Epithelial cell of esophagus (primary cell): Measurements from ENCODE around the gene DAAM2.

Experiments used
- DNase-seq: peaks from one replicate; pipeline ENCODE4 v3.0.0; 2010; ENCODE audit warnings: low read depth
- H3K4me3 ChIP-seq: 2 replicates; pipeline ENCODE4 v1.5.1; 2011; ENCODE audit warnings: mild to moderate bottlenecking, low read length, control low read depth
- CTCF ChIP-seq: IDR thresholded peaks from 2 replicates; pipeline ENCODE4 v1.5.1; 2011; ENCODE audit warnings: low read depth, mild to moderate bottlenecking, low read length, control low read depth, inconsistent platforms; ENCODE audit not compliant: insufficient read depth; ENCODE audit errors: missing control alignments

Gene DAAM2

DNA sequence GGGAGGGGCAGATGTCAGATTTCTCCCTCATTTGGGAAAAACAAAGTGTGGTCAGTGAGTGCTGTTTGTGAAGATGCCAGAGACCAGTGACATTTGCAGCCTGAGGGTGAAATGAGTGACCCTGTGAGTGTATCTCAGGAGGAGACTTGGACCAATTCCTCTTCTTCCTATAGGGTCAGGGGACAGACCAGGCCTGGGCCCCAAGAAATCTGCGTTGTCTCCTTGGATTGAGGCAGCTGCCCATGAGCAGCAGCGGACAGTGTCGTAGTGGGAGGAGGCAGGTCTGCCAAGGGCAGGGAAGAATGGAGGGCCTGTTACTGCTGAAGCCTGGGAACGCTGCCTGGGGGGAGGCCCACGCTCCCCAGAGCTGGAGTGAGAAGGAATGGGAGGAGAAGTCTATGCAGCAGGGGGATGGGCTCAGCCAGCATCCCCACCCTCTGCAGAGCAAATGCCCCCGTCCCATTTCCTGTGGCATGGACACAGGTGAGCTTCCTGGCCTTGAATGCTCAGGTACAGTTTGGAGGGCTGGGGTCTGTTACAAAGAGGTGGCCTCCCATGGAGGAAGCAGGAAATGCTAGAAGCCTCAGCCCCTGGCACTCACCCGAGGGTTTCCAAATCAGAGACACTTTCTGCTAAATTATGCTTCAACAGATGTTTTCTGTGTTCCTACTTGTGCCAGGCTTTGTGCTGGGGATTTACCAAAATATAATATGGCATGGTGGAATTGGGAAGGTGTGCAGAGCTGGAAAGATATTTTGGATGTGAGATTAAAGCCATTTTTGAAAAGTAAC is 29.8 kb downstream of the DAAM2 start:
- no peak overlapping the region for H3K4me3 ChIP-seq
- no peak for TF ChIP-seq CTCF
- DNase-seq, result no peak

- DNase-seq, result no peak
- no peak for TF ChIP-seq CTCF
- H3K4me3 ChIP-seq, result no peak overlapping the region
Observed at GRCh38 chr6:39822846-39823815, 31.0 kb downstream of the DAAM2 start.

GRCh38 chr6:39824030-39824926 is 32.1 kb downstream of the DAAM2 start:
- no peak overlapping the region for H3K4me3 ChIP-seq
- no peak for DNase-seq
- no peak for TF ChIP-seq CTCF

- no peak overlapping the region for H3K4me3 ChIP-seq
- no peak for DNase-seq
- no peak for TF ChIP-seq CTCF
Observed at GRCh38 chr6:39829331-39829730, 37.2 kb downstream of the DAAM2 start.

DNA sequence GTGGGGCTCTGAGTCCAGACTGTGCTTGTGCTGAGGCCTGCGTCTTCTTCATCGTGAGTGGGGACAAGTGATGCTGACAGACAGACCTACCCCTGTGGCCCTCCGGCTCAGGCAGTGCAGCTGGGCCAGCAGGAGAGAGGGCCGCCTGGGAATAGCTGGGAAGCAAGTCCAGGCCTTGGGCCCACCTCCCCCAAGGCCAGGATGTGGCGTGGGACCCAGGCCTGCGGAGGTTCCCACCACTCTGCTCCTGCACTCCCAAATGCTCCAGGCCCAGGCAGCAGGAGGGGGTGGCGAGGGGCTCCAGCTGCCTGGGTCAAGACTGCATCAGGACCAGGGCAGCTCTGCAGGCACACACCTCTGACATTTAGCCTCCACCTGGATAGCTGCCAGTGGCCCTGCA is 38.3 kb downstream of the DAAM2 start:
- no peak for DNase-seq
- H3K4me3 ChIP-seq, result no peak overlapping the region
- TF ChIP-seq CTCF, result no peak

GRCh38 chr6:39831701-39832100 is 39.5 kb downstream of the DAAM2 start:
- no peak for TF ChIP-seq CTCF
- no peak overlapping the region for H3K4me3 ChIP-seq
- DNase-seq, result no peak
